ENCODE results near the gene PARN.
"Not testable (repeated sequence)": the region's sequence is repeated elsewhere in the genome, so short reads cannot be mapped to it uniquely, and the experiment has no call there.

Gene PARN

DNA sequence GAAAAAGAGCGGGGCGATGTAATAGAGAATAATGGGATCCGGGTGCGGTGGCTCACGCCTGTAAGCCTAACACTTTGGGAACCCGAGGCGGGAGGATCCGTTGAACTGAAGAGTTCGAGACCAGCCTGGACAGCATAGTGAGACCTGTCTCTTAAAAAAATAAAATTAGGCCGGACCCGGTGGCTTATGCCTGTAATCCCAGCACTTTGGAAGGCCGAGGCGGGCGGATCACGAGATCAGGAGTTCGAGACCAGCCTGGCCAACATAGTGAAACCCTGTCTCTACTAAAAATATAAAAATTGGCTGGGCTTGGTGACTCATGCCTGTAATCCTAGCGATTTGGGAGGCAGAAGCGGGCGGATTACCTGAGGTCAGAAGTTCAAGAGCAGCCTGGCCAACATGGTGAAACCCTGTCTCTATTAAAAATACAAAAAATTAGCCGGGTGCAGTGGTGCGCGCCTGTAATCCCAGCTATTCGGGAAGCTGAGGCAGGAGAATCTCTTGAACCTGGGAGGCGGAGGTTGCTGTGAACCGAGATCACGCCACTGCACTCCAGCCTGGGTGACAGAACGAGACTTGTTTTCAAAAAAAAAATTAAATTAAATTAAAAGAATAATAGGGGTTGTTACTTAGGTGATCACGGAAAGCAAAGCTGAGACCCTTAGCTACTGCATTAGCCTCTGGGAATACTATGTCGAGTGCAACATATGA, 715 bp upstream of the PARN start:
- not testable (repeated sequence) for DNase-seq

DNA sequence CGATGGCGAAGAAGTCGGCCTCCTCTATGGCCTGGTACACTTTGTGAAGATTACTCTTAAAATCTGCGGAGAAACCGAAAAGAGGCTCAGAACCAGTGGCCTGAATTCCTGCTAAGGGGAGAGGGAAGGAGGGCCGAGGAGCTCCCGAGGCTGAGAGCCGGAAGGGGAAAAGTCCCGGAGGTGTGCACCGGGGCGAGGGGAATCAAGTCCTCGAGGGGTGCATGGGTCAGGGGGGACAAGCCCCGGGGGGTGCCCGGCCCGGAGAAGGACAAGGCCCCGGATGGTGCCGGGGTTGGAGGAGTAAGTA, 495 bp downstream of the PARN start:
- DNase-seq = no peak

DNA sequence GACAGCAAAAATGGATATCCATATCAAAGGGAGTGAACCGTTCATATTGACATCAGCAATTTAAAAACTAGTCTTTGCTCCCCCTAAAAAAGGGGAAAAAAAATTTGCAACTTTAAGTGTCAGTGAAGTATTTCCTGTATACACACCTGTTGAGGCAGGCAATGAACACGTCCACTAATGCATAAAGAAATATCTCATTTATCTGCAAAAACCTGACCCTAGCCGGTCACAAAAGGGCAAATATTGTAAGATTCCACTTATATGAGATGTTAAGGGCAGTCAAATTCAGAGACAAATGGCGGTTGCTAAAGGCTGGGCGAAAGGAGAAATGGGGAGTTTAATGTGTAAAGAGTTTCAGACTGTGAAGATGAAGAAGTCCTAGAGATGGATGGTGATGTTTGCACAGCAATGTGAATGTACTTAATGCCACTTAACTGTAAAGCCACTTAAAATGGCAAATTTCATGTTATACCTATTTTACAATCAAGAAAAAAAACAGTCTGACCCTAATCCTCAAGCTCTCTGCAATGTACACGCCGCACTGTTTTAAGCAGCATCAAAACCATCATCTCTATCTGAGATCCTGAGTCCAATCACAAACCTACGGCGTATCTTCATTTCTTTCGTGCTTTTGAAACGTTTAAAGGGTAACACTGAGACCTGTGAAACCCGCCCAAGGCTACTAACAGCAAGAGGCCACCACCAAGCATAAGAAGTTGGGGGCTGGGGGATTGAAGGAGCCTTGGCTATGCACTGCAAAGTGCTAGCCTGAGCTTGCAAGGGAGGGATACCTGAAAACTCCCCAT, 1.1 kb downstream of the PARN start:
- DNase-seq = no peak

- no peak for DNase-seq
These were observed 3.0 kb downstream of the PARN start for GRCh38 chr16:14627078-14627477.

DNA sequence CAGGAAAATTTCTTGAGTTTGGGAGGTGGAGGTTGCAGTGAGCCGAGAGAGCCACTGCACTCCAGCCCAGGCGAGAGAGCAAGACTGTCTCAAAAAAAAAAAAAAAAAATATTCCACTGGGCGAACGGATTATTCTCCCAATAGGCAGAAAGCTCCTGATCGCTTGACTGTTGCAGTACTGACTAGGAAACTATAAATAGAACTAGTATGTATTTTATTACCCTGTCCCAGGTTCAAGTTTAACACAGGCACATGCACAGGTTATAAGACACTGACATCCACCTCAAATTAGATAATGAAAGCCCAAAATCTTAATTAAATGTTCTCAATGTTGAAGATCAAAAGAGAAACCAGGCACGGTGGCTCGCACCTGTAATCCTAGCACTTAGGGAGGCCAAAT, 11.5 kb downstream of the PARN start:
- no peak for DNase-seq

- no peak for DNase-seq
These were observed 13.8 kb downstream of the PARN start for GRCh38 chr16:14616280-14616679.

- DNase-seq = no peak
These were observed 16.1 kb downstream of the PARN start for GRCh38 chr16:14613991-14614390.

DNA sequence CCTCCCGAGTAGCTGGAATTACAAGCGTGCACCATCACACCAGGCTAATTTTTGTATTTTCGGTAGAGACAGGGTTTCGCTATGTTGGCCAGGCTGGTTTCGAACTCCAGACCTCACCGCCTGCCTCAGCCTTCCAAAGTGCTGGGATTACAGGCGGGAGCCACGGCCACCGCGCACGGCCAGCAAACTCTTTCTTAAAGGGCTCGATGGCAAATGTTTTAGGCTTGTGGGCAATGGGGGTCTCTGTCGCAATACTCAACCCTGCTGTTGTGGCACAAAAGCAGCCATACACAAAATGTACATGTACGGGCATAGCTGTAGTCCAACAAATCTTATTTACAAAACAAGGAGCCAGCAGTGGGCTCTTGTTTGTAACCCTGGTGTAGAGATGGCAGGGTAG, 18.4 kb downstream of the PARN start:
- no peak for DNase-seq

- no peak for DNase-seq
These were observed 20.3 kb downstream of the PARN start for GRCh38 chr16:14609716-14610115.

DNA sequence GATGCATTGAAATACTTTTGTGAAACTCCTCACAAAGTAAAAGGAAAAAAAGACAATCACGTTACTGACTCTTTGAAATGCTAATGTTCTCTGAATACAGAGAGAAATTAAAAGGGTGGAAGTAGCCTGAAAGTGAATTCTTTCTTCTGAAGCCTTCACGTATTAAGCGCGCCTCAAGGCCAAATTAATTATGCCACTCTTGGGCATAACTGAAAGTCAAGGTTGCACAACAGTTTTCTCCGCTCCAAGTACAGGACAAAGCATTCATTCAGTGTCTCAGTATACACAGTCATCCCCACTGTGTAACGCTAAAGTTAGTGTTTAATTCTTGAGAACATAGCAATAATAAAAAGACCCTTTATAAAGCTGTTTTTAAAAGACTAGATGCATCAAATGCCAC, 21.5 kb downstream of the PARN start:
- DNase-seq = no peak

DNA sequence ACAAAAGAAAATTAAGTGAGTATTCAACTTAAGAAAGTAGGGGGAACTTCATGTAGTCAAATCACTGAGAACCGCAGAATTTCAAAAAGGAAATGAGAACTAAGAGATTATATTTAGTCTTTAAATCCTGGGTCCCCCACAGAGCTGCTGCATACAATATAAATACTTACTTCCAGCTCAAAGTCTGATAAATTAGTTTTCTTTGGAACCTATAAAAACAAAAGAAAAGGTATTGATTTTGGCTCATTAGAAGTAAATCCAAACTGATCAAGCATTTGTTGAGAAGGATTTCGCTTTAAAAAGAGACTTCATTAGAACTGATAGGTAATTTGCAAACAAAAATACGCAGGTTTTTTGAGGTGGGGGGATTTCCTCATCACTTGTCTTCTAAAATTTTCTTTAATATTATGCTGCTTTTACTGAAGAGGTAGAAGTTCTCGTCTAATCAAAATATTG, 21.9 kb downstream of the PARN start:
- DNase-seq = no peak

DNA sequence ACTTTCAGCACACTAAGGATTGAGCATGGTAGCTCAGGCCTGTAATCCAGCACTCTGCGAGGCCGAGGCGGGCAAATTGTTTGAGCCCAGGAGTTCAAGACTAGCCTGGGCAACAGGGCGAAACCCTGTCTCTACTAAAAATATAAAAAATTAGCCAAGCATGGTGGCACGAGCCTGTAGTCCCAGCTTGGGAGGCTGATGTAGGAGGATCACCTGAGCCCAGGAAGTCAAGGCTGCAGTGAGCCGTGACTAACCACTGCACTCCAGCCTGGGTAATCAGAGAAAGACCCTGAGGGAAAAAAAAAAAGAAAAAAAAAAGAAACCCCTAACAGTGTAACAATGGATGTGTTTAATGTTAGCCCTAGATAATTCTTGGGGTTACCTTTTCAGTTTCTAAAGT, 24.0 kb downstream of the PARN start:
- DNase-seq = no peak

GRCh38 chr16:14602443-14602963, 27.6 kb downstream of the PARN start:
- DNase-seq = no peak

DNA sequence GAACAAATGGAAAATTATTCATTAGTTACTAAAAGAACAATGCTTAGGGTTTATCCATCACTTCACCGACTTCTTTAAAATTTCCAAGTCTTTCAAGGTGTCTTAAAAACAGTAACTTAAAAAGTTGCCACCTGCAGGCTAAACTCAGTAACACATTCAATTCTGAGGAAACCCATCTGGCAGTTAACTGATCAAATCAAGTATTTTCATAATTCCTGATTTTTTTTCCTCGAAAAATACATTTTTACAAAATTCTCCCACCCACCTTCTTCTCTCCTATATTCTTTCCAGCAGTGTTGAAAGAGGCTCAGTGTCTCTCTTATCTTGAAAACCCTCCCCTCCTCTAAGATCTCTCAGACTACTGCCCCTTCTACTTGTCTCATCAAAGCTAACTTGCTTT, 29.9 kb downstream of the PARN start:
- no peak for DNase-seq

- no peak for DNase-seq
These were observed 43.3 kb downstream of the PARN start for GRCh38 chr16:14586637-14587305.

- DNase-seq = no peak
These were observed 44.8 kb downstream of the PARN start for GRCh38 chr16:14585287-14585686.

GRCh38 chr16:14580926-14581325, 49.1 kb downstream of the PARN start:
- DNase-seq = not testable (repeated sequence)

DNA sequence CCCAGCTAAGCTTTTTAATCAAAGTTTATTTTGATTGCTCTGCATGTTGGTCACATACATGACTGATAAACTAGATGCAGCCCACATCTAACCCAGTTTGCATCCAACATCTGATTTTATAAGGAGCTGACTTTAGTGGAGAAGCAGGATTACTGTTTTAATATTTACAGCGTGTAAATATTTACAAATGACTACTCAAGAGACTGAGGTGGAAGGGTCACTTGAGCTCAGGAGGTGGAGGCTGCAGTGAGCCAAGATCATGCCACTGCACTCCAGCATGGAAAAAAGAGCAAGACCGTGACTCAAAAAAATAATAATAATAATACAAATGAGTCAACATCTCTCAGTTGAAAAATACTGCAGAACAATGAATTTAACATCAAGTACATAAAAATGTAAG, 50.8 kb downstream of the PARN start:
- no peak for DNase-seq

GRCh38 chr16:14576532-14576931, 53.5 kb downstream of the PARN start:
- DNase-seq = no peak

- no peak for DNase-seq
These were observed 54.0 kb downstream of the PARN start for GRCh38 chr16:14576069-14576468.

- DNase-seq = not testable (repeated sequence)
These were observed 55.2 kb downstream of the PARN start for GRCh38 chr16:14574698-14575415.

GRCh38 chr16:14572535-14572934, 57.5 kb downstream of the PARN start:
- DNase-seq = no peak

DNA sequence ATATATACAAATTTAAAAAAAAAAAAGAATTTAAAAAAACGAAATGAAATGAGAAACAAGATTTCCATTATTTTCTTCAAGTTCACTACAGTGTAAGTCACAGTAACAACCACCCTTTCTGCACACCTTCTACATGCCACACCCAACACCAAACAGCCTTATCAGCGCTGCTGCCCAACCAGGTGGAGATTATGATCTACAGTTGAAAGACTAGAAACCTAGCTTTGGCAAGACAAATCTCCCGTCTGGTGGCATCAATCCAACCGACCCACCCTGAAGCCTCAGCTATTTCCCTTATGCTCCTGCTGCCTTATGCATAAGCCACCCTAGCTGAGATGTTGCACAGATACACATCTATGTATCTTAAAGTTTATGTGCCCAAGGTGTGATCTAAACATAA, 60.8 kb downstream of the PARN start:
- DNase-seq = no peak
